Spleen (tissue), 13 donors: Measurements from ENCODE around the gene NMNAT1. TPM values are rescaled to one million over a fixed set of nuclear protein-coding genes. Genes with fewer than 3 reads are reported as not detected.

Source experiments
- DNase-seq: peaks from one replicate; pipeline ENCODE4 v3.0.0-alpha.2; 2020
- H3K27ac ChIP-seq, 8 donors: fragments of 200-600 bp; sonication (generic) in 7 of 8; 1 replicate in 4 of 8; 2 replicates in 4 of 8; pipeline versions ENCODE4 v1.5.0 to v1.8.0; 2016 to 2021; ENCODE audit warnings: inconsistent platforms in 4 of 8, mild to moderate bottlenecking in 4 of 8, moderate library complexity in 1 of 8
- H3K27me3 ChIP-seq, 7 donors: fragments of 200-600 bp; sonication (generic) in 6 of 7; replicated peaks in 1 of 7; 1 replicate in 4 of 7; 2 replicates in 3 of 7; pipeline versions ENCODE4 v1.5.0 to v1.8.0; 2016 to 2021; ENCODE audit warnings: inconsistent platforms in 3 of 7, mild to moderate bottlenecking in 1 of 7
- H3K36me3 ChIP-seq, 6 donors: fragments of 200-600 bp; sonication (generic) in 5 of 6; 1 replicate in 4 of 6; 2 replicates in 2 of 6; pipeline versions ENCODE4 v1.5.0 to v1.8.0; 2016 to 2021; ENCODE audit warnings: inconsistent platforms in 2 of 6
- H3K4me1 ChIP-seq, 6 donors: fragments of 200-600 bp; sonication (generic) in 5 of 6; 1 replicate in 3 of 6; 2 replicates in 3 of 6; pipeline versions ENCODE4 v1.5.0 to v1.8.0; 2016 to 2021; ENCODE audit warnings: inconsistent platforms in 3 of 6
- H3K4me3 ChIP-seq, 8 donors: fragments of 200-600 bp; sonication (generic) in 7 of 8; 1 replicate in 4 of 8; 2 replicates in 4 of 8; pipeline versions ENCODE4 v1.5.0 to v1.8.0; 2016 to 2021; ENCODE audit warnings: inconsistent platforms in 4 of 8, mild to moderate bottlenecking in 4 of 8, moderate library complexity in 2 of 8
- H3K9me3 ChIP-seq, 8 donors: fragments of 200-600 bp; sonication (generic) in 7 of 8; 1 replicate in 4 of 8; 2 replicates in 4 of 8; pipeline versions ENCODE4 v1.5.0 to v1.8.0; 2016 to 2021; ENCODE audit warnings: inconsistent platforms in 4 of 8
- POLR2A ChIP-seq, 3 donors: fragments of 450-650 bp; IDR thresholded peaks; one replicate each; pipeline ENCODE4 v1.5.1; 2017; ENCODE audit warnings: antibody characterized with exemption in 3 of 3, mild to moderate bottlenecking in 1 of 3
- POLR2AphosphoS5 ChIP-seq, 3 donors: sonication (generic); formaldehyde crosslinking; IDR thresholded peaks; one replicate each; pipeline ENCODE4 v1.5.1; 2017; ENCODE audit warnings: antibody characterized with exemption in 3 of 3
- WGBS, 5 donors: extraction: QIAGEN DNeasy Blood & Tissue Kit in 3 of 5; methylation state at CpG; one replicate each; pipeline versions ENCODE4 v1.1.5 to v1.1.7; 2013 to 2018; 5-methylcytosine and 5-hydroxymethylcytosine counted together
- intact Hi-C: fragments of 100-400 bp; cut with DNase I; formaldehyde crosslinking; loops from one replicate; pipeline ENCODE4 v1.15.0; 2023; ENCODE audit warnings: low total_unique reads
- long read RNA-seq, 2 donors: transcript quantifications; one replicate each; lab custom pipeline, GENCODE V29; 2026
- polyA plus RNA-seq, 3 donors: library from polyadenylated mRNA; stranded (reverse); fragments of 200-250 nt; gene quantifications; one replicate each; pipeline ENCODE4 v1.2.1, GENCODE V29; 2013
- total RNA-seq, 7 donors: library from RNA; depleted of rRNA in 3 of 7; stranded (reverse); fragments of >200 nt in 3 of 7; fragmentation: NEBNext Ultra II Directional in 4 of 7; extraction: Animal tissue kit (Norgen Biotek cat#: 25700) in 4 of 7; gene quantifications; one replicate each; pipeline versions ENCODE4 v1.1.0 to v1.2.1, GENCODE V29; 2016 to 2021
- TF ChIP-seq, protein P1 (sequence below), 11 experiments: fragments of 200-600 bp in 7 of 11; fragments of 450-650 bp in 4 of 11; sonication (generic) in 4 of 11; IDR thresholded peaks in 8 of 11; conservative IDR thresholded peaks in 3 of 11; 1 replicate in 7 of 11; 2 replicates in 4 of 11; pipeline versions ENCODE4 v1.4.0 to v1.8.0; 2016 to 2021; ENCODE audit warnings: antibody characterized with exemption in 11 of 11, inconsistent platforms in 4 of 11, mild to moderate bottlenecking in 1 of 11
- donor health status: healthy with polysubstance abuse.
- donor health status: DM: no; HTN: no; CAD: no; lungs with moderate emphysema.
- donor health status: DM: no; HTN: no; CAD: no.
- donor health status: Bipolar disorder and iron deficiency.
- donor health status: healthy.
- donor health status: DM: no; HTN: no; CAD: no.
- donor health status: DM: yes; HTN: yes; CAD: no.

The NMNAT1 gene
- 10 to 100 TPM in 3 of 7 donors, 1 to 10 TPM in 4; 6.0 to 13.0 (median 8.8) TPM for total RNA-seq
- polyA plus RNA-seq: 1 to 10 TPM; 2.8 to 6.3 (median 5.2) TPM
- long read RNA-seq, donor 1, partial matches to known transcripts: 0 of 4 reads
- long read RNA-seq, donor 1, other reads (novel, unspliced or antisense): 0 of 4 reads
- long read RNA-seq, donor 2, partial matches to known transcripts: 0 of 3 reads
- long read RNA-seq, donor 2, other reads (novel, unspliced or antisense): 0 of 3 reads

DNA sequence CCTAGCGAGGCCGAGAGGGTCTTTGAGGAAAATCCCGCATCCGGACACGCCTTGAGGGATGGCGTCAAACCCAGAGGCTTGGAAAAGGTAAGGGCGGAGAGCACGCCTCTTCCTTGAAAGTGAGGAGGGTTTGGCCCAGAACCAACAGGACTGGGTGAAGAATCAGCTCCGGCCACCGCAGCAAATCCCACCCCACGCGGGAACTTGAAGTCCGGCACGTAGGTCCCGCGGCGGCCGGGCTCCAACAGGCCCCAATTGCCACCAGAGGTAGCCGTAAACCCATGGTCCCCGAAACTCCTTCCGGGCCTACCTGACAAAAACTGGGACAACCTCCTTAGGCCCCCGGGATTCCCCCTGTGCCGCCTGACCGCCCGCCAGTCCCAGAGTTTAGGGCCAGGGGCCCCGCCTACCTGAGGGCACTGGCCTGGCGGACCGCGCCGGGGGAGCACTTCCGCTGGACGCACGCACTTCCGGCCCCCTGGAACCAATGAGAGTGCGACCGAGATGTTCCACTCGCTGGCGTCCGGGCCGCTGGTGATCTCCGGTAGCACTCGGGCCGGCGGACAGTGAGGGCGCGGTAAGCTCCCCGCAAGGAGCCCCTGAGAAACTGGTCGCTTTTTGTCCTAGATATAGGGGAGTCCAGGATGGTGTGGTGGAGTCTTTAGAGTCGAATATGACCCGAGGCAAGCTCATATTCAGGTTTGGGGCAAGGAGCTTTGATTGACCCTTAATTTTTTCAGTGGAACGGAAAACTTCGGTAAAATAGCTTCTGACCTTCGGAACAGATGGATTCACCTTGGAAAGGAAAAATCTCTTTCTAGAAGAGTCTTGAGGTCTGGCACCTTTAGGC is at the start of gene NMNAT1, which contains the start of gene LZIC:
TSS of gene NMNAT1 (plus strand) at position 537 of the 850 bp plus-strand sequence. CDS start 28,599 bp downstream, outside the sequence.
TSS of gene LZIC (minus strand) at position 453 of the 850 bp plus-strand sequence. CDS start 6,772 bp downstream, outside the sequence.
- Histone ChIP-seq H3K4me1 (peaks cover 9 to 57% (median 33%) of the 10 kb centered on the region in 6 donors), H3K4me3 (peak within 1 kb of the TSS; percentile 69 to 96 (median 85)), H3K9me3 (no peaks in the 10 kb centered on the region), H3K36me3 (peaks cover 0 to 47% (median 4%) of the 10 kb centered on the region in 6 donors), H3K27ac (peak within 1 kb of the TSS; percentile 55 to 95 (median 88)), H3K27me3 (no peaks in the 10 kb centered on the region)
- DNase-seq: peak; percentile 97
- 0% methylated on average over 29 to 53 of the region's 53 CpGs for WGBS, 5 donors
- TF ChIP-seq, protein P1, sequence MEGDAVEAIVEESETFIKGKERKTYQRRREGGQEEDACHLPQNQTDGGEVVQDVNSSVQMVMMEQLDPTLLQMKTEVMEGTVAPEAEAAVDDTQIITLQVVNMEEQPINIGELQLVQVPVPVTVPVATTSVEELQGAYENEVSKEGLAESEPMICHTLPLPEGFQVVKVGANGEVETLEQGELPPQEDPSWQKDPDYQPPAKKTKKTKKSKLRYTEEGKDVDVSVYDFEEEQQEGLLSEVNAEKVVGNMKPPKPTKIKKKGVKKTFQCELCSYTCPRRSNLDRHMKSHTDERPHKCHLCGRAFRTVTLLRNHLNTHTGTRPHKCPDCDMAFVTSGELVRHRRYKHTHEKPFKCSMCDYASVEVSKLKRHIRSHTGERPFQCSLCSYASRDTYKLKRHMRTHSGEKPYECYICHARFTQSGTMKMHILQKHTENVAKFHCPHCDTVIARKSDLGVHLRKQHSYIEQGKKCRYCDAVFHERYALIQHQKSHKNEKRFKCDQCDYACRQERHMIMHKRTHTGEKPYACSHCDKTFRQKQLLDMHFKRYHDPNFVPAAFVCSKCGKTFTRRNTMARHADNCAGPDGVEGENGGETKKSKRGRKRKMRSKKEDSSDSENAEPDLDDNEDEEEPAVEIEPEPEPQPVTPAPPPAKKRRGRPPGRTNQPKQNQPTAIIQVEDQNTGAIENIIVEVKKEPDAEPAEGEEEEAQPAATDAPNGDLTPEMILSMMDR (IDR thresholded peaks at IDR 0.05 in 8 of 11, conservative IDR thresholded peaks at IDR 0.05 in 3 of 11): peak in 3 of 11 experiments; percentile 16 to 46 (median 44)
- peak; percentile 78 to 90 (median 83) for TF ChIP-seq POLR2A (IDR thresholded peaks at IDR 0.05)
- TF ChIP-seq POLR2AphosphoS5 (IDR thresholded peaks at IDR 0.05): peak; percentile 97 to 98 (median 97)
- intact Hi-C loops: loop anchor here (10.0 kb wide), 1 partner anchor 92 kb away; the partner anchor contains the start of gene UBE4B

DNA sequence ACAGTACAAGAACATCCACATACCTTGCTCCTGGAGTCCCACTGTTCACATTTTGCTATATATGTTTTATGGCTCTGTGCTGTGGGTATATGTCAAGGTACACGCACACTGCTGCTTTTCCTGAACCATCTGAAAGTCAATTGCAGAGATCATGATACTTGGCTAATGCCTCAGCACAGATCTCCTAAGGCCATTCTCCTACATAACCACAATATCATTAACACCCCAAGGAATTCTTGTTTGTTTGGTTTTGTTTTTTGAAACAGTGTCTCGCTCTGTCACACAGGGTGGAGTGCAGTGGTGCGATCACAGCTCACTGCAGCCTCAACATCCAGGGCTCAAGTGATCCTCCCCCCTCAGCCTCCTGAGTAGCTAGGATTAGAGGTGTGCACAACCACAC is 49.2 kb upstream of the NMNAT1 start:
- no peak for DNase-seq
- no peak for TF ChIP-seq POLR2A (IDR thresholded peaks at IDR 0.05)
- TF ChIP-seq, protein P1 (IDR thresholded peaks at IDR 0.05 in 8 of 11, conservative IDR thresholded peaks at IDR 0.05 in 3 of 11): no peak
- no peak for TF ChIP-seq POLR2AphosphoS5 (IDR thresholded peaks at IDR 0.05)
- H3K27ac ChIP-seq: no peak overlapping the region

DNA sequence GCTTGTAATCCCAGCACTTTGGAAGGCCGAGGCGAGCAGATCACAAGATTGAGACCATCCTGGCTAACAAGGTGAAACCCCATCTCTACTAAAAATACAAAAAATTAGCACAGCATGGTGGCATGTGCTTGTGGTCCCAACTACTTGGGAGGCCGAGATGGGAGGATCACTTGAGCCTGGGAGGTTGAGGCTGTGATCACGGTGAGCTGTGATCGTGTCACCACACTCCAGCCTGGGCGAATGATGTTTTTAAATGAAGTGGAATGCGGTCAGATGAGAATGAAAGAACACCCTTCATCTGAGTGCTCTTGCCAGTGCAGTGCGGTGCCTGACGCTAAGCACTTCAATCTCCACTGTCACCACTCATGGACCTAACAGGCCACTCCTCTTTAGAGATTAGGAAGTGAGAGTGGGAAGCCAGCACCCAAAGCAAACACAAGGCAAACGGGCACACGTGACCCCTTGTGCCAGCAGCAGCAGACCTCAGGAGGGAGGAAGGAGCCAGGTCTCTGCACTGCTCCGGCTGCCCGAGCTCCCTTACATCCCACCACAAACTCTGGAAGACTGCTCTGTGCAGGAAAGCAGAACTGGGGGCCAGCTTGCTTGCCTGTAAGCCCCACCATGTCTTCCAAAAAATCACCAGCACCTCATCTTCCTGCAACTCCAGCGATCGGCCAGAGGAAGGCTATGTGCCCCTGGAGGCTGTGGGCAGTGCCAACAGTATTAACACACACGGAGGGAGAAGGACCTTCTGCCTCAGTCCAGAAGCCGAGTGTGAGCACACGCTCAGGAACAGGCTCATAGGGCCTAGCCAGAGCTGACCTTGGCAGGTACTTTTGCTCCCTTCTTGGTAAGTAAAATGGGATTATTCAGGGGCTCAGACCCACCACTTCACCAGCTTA is 42.9 kb upstream of the NMNAT1 start:
- TF ChIP-seq POLR2AphosphoS5 (IDR thresholded peaks at IDR 0.05): peak; percentile 6 to 62 (median 48)
- TF ChIP-seq, protein P1 (IDR thresholded peaks at IDR 0.05 in 8 of 11, conservative IDR thresholded peaks at IDR 0.05 in 3 of 11): no peak
- peak; percentile 88 for DNase-seq

More for the DNA sequence above, 49.2 kb upstream of the NMNAT1 start:
- Histone ChIP-seq H3K4me1 (peaks cover 7 to 52% (median 24%) of the 10 kb centered on the region in 6 donors), H3K4me3 (no peak overlapping the region), H3K36me3 (no peaks in the 10 kb centered on the region), H3K9me3 (no peaks in the 10 kb centered on the region), H3K27me3 (no peaks in the 10 kb centered on the region)
- 73 to 87% (median 85%) methylated on average over 3 of the region's 3 CpGs for WGBS, 5 donors
- intact Hi-C loops: no loop called here

More for the DNA sequence above, 42.9 kb upstream of the NMNAT1 start:
- peaks cover 0 to 36% (median 22%) of the 10 kb centered on the region in 6 donors for H3K4me1 ChIP-seq
- no peaks in the 10 kb centered on the region for H3K36me3 ChIP-seq
- no peaks in the 10 kb centered on the region for H3K9me3 ChIP-seq
- H3K4me3 ChIP-seq: peak overlapping the region in 4 of 8 donors; percentile 20 to 55 (median 24)
- intact Hi-C loops: no loop called here
- 44 to 62% (median 47%) methylated on average over 16 to 18 of the region's 18 CpGs for WGBS, 5 donors
- H3K27ac ChIP-seq: peak overlapping the region in 6 of 8 donors; percentile 11 to 80 (median 69)
- no peaks in the 10 kb centered on the region for H3K27me3 ChIP-seq
